NT2/D1 (cell line): Measurements from ENCODE around the gene MEIOB.

Experiments
- YY1 ChIP-seq: IDR thresholded peaks from 2 replicates; pipeline ENCODE4 v1.6.1; 2011; ENCODE audit not compliant: insufficient read length, insufficient read depth
- ZNF274 ChIP-seq: IDR thresholded peaks from 2 replicates; pipeline ENCODE4 v1.6.1; 2011; ENCODE audit warnings: mild to moderate bottlenecking, low read depth, low read length

DNA sequence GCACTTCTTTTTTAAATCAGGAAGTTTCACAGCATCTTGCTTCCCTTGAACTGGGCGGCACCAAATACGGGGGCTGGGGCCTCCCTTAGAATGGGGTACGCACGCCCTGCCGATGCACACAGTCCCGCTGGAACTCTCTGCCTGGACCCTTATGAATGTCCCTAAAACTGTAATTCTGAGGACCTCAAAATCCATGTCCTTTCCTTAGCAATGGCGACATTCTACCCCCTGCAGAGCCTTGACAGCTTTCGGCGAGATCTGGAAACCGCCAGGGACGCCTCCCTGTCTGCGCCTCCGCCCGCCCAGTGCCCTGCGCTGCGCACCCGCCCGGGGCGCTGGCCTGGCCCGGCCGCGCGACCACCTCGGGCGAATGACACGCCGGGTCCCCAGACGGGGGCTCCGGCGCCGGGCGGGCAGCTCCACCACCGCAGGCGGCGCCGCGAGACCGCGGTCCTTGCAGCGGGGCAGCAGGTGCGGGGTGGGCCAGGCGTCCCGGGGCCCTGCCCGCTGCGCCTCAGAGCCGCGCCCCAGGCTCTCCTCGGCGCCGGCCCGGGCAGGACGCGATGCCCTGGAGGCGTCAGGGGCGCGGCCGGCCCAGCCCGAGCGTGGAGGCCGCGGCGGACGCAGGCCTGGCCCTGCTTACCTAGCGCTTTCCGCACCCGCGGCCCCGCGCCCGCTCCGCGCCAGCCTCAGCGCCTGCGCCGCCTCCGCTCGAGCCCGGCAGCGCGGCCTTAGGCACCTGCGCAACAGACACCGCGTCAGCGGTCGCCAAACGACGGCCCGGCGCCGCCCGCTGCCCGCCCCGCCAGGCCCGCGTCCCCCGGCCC lies 45.9 kb downstream of the MEIOB start:
- no peak for TF ChIP-seq YY1
- no peak for TF ChIP-seq ZNF274
